HL-60 (cell line): Measurements from ENCODE around the gene SNX10.

Experiments
- DNase-seq, 2 experiments: peaks; one replicate each; pipeline ENCODE4 v3.0.0-alpha.2; 2010 to 2020; ENCODE audit warnings: low read depth in 1 of 2, low spot score in 1 of 2
- H3K27ac ChIP-seq: fragments of 250-450 bp; sonication (Bioruptor Pico); replicated peaks from 2 replicates; pipeline ENCODE4 v1.5.1; 2020; ENCODE audit warnings: mild to moderate bottlenecking, moderate library complexity
- H3K27me3 ChIP-seq: fragments of 250-450 bp; sonication (Bioruptor Pico); 2 replicates; pipeline ENCODE4 v1.5.1; 2021; ENCODE audit warnings: mild to moderate bottlenecking, moderate library complexity; ENCODE audit not compliant: insufficient read depth, poor library complexity, severe bottlenecking
- H3K4me3 ChIP-seq: replicated peaks from 2 replicates; pipeline ENCODE4 v1.5.1; 2011; ENCODE audit warnings: mild to moderate bottlenecking, control low read depth, low read length; ENCODE audit not compliant: insufficient read depth
- CTCF ChIP-seq: IDR thresholded peaks from one replicate; pipeline ENCODE4 v1.5.1; 2011; ENCODE audit warnings: low read length, control low read depth, inconsistent platforms; ENCODE audit not compliant: insufficient read depth
- GABPA ChIP-seq: IDR thresholded peaks from 2 replicates; pipeline ENCODE4 v1.6.1; 2012; ENCODE audit warnings: low read depth
- POLR2AphosphoS5 ChIP-seq: IDR thresholded peaks from 2 replicates; pipeline ENCODE4 v1.6.1; 2012; ENCODE audit warnings: low read depth
- REST ChIP-seq: IDR thresholded peaks from 2 replicates; pipeline ENCODE4 v1.6.1; 2012; ENCODE audit warnings: low read depth; ENCODE audit not compliant: insufficient replicate concordance
- SPI1 ChIP-seq: IDR thresholded peaks from 2 replicates; pipeline ENCODE4 v1.6.1; 2012; ENCODE audit warnings: low read depth, mild to moderate bottlenecking, borderline replicate concordance

Gene SNX10

GRCh38 chr7:26361637-26362036 is 70.0 kb downstream of the SNX10 start:
- H3K4me3 ChIP-seq: no peak overlapping the region
- DNase-seq: no peak
- no peak overlapping the region for H3K27ac ChIP-seq
- no peaks in the 10 kb centered on the region for H3K27me3 ChIP-seq
- TF ChIP-seq POLR2AphosphoS5: no peak
- no peak for TF ChIP-seq GABPA
- TF ChIP-seq CTCF: no peak
- TF ChIP-seq SPI1: no peak
- TF ChIP-seq REST: no peak

DNA sequence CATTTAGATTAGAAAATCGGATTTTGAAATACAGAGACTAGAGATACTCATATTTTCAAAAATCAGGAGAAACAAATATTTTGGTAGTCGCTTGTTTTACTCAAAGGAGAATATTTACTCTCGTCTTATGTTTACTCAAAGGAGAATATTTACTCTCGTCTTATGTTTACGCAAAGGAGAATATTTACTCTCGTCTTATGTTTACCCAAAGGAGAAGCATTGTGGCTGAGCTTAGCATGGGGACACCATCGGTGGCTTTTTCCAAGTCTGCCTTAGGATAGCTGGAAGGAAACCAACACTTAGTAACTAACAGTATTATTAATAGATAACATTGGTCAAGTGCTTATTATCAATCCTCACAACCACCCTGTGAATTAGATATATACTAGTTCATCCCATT is 71.8 kb downstream of the SNX10 start:
- H3K27ac ChIP-seq: no peak overlapping the region
- DNase-seq: no peak

GRCh38 chr7:26365077-26365900 is 73.6 kb downstream of the SNX10 start:
- H3K27me3 ChIP-seq: no peaks in the 10 kb centered on the region
- TF ChIP-seq CTCF (peak; percentile 49), REST (no peak), SPI1 (peak; percentile 82)
- H3K4me3 ChIP-seq: no peak overlapping the region
- H3K27ac ChIP-seq: peak overlapping the region; percentile 26
- DNase-seq: peak in 1 of 2 experiments; percentile 80

More for the DNA sequence above, 71.8 kb downstream of the SNX10 start:
- no peaks in the 10 kb centered on the region for H3K27me3 ChIP-seq
- no peak overlapping the region for H3K4me3 ChIP-seq
- no peak for TF ChIP-seq REST
- no peak for TF ChIP-seq GABPA
